Smooth muscle cell of the umbilical artery (primary cell): Measurements from ENCODE around the gene MZT2B. TPM values are rescaled to one million over a fixed set of nuclear protein-coding genes. Genes with fewer than 3 reads are reported as not detected.

ENCODE experiments used
- total RNA-seq: library from RNA; depleted of rRNA; stranded (reverse); fragments of >200 nt; gene quantifications from 2 replicates; pipeline ENCODE4 v1.2.3, GENCODE V29; 2014

Gene MZT2B
- 66.9 and 144 TPM in 2 replicates for total RNA-seq

GRCh38 chr2:130181880-130182682, at the start of gene MZT2B:
Gene MZT2B (plus strand): TSS chr2:130182262. CDS start chr2:130182283, 21 bp downstream.

GRCh38 chr2:130145006-130145414, 37.1 kb upstream of the MZT2B start, which contains the start of gene CCDC74B:
Gene CCDC74B (minus strand): TSS chr2:130145112. CDS start chr2:130144996, 116 bp downstream.

GRCh38 chr2:130181325-130181879, 660 bp upstream of the MZT2B start, which contains the start of gene SMPD4:
Gene SMPD4 (minus strand): TSS chr2:130181602. CDS start chr2:130176592, 5,010 bp downstream.

GRCh38 chr2:130198343-130198742, 16.3 kb downstream of the MZT2B start, which contains the start of gene TUBA3E:
Gene TUBA3E (minus strand): TSS chr2:130198439. CDS start chr2:130198360, 79 bp downstream.

Other genes with a start within 250 kb of the MZT2B start
- gene RAB6C, start 202.6 kb upstream of the MZT2B start, total RNA-seq = not detected in 2 replicates
- not detected in 2 replicates for gene POTEF, start 53.0 kb upstream of the MZT2B start, total RNA-seq
- 4.8 and 9.5 TPM in 2 replicates for gene CCDC74B, start 37.1 kb upstream of the MZT2B start, total RNA-seq
- gene SMPD4, start 660 bp upstream of the MZT2B start, total RNA-seq = 11.0 and 24.6 TPM in 2 replicates
- gene TUBA3E, start 16.2 kb downstream of the MZT2B start, total RNA-seq = 0.09 TPM in 1 of 2 replicates, not detected in the other
- 70.7 and 98.1 TPM in 2 replicates for gene IMP4, start 160.6 kb downstream of the MZT2B start, total RNA-seq
- gene PTPN18, start 173.8 kb downstream of the MZT2B start, total RNA-seq = 9.5 and 17.5 TPM in 2 replicates